Mesendoderm (in vitro differentiated cells): ENCODE measurements around the gene GNAI1.

Experiments used
- DNase-seq: peaks from one replicate; pipeline ENCODE4 v3.0.0; 2013
- H2AK5ac ChIP-seq: 2 replicates; pipeline ENCODE4 v1.6.1; 2013; ENCODE audit warnings: low read length, inconsistent platforms
- H2BK120ac ChIP-seq: 2 replicates; pipeline ENCODE4 v1.6.1; 2013; ENCODE audit warnings: low read depth, mild to moderate bottlenecking, low read length, moderate library complexity, mixed read lengths
- H2BK15ac ChIP-seq: replicated peaks from 2 replicates; pipeline ENCODE4 v1.6.1; 2013; ENCODE audit warnings: low read depth, mild to moderate bottlenecking, moderate library complexity
- H2BK5ac ChIP-seq: 2 replicates; pipeline ENCODE4 v1.6.1; 2013; ENCODE audit warnings: low read length, inconsistent platforms
- H3K18ac ChIP-seq: 2 replicates; pipeline ENCODE4 v1.6.1; 2013; ENCODE audit warnings: mild to moderate bottlenecking, low read length, mixed read lengths
- H3K23ac ChIP-seq: one replicate; pipeline ENCODE4 v1.6.1; 2013; ENCODE audit warnings: low read length
- H3K27ac ChIP-seq: 2 replicates; pipeline ENCODE4 v1.5.1; 2013; ENCODE audit warnings: low read depth, mild to moderate bottlenecking, inconsistent platforms, low read length, moderate library complexity
- H3K27me3 ChIP-seq: 2 replicates; pipeline ENCODE4 v1.6.1; 2013; ENCODE audit warnings: low read length, control low read depth, mild to moderate bottlenecking, inconsistent platforms; ENCODE audit not compliant: insufficient read depth, poor library complexity
- H3K36me3 ChIP-seq: 2 replicates; pipeline ENCODE4 v1.6.1; 2013; ENCODE audit warnings: low read length, inconsistent platforms; ENCODE audit not compliant: control insufficient read depth, insufficient read depth
- H3K4ac ChIP-seq: one replicate; pipeline ENCODE4 v1.6.1; 2013; ENCODE audit warnings: low read depth, mild to moderate bottlenecking, low read length, moderate library complexity
- H3K4me1 ChIP-seq: 2 replicates; pipeline ENCODE4 v1.6.1; 2013; ENCODE audit warnings: low read depth, low read length, inconsistent platforms; ENCODE audit not compliant: control insufficient read depth
- H3K4me2 ChIP-seq: 2 replicates; pipeline ENCODE4 v1.6.1; 2013; ENCODE audit warnings: low read length
- H3K4me3 ChIP-seq: 2 replicates; pipeline ENCODE4 v1.5.1; 2013; ENCODE audit warnings: mild to moderate bottlenecking, low read length
- H3K56ac ChIP-seq: one replicate; pipeline ENCODE4 v1.6.1; 2013; ENCODE audit warnings: low read length
- H3K79me1 ChIP-seq: 2 replicates; pipeline ENCODE4 v1.6.1; 2013; ENCODE audit warnings: low read length, inconsistent platforms
- H3K79me2 ChIP-seq: 2 replicates; pipeline ENCODE4 v1.6.1; 2013; ENCODE audit warnings: mild to moderate bottlenecking, low read length; ENCODE audit not compliant: control insufficient read depth, insufficient read depth
- H3K9ac ChIP-seq: 2 replicates; pipeline ENCODE4 v1.6.1; 2013; ENCODE audit warnings: low read length, inconsistent platforms
- H4K5ac ChIP-seq: one replicate; pipeline ENCODE4 v1.6.1; 2013; ENCODE audit warnings: low read length
- H4K8ac ChIP-seq: one replicate; pipeline ENCODE4 v1.6.1; 2013; ENCODE audit warnings: low read depth, mild to moderate bottlenecking, control low read depth, low read length, moderate library complexity
- WGBS: extraction: QIAGEN DNeasy Blood & Tissue Kit; methylation state at CpG from one replicate; pipeline ENCODE4 v1.1.7; 2013; ENCODE audit warnings: low lambda C conversion rate, missing lambda C conversion rate; ENCODE audit not compliant: insufficient coverage; ENCODE audit errors: extremely low coverage; 5-methylcytosine and 5-hydroxymethylcytosine counted together

The GNAI1 gene

GRCh38 chr7:80218723-80219122, 84.1 kb downstream of the GNAI1 start:
- Histone ChIP-seq H2BK15ac (no peak overlapping the region), H3K27me3 (no peaks in the 10 kb centered on the region), H4K8ac (no peak overlapping the region), H3K4me2 (no peak overlapping the region), H2BK5ac (no peak overlapping the region), H3K79me2 (no peaks in the 10 kb centered on the region), H3K4ac (no peak overlapping the region), H3K23ac (no peak overlapping the region), H3K9ac (no peak overlapping the region), H4K5ac (no peak overlapping the region), H3K79me1 (no peaks in the 10 kb centered on the region), H3K18ac (no peak overlapping the region), H2BK120ac (no peak overlapping the region), H3K36me3 (peaks cover 3% of the 10 kb centered on the region), H2AK5ac (no peak overlapping the region), H3K4me3 (no peak overlapping the region), H3K27ac (no peak overlapping the region), H3K56ac (no peak overlapping the region), H3K4me1 (no peaks in the 10 kb centered on the region)
- no peak for DNase-seq
- WGBS, result no CpG with 5 or more reads among the region's 3 CpGs

GRCh38 chr7:80220022-80220634, 85.5 kb downstream of the GNAI1 start:
- WGBS, result no CpG with 5 or more reads among the region's 6 CpGs
- no peak overlapping the region for H3K27ac ChIP-seq
- peaks cover 1% of the 10 kb centered on the region for H3K4me1 ChIP-seq
- H3K79me2 ChIP-seq, result no peaks in the 10 kb centered on the region
- H3K23ac ChIP-seq, result no peak overlapping the region
- no peak overlapping the region for H3K56ac ChIP-seq
- H3K27me3 ChIP-seq, result no peaks in the 10 kb centered on the region
- H4K8ac ChIP-seq, result no peak overlapping the region
- H2AK5ac ChIP-seq, result no peak overlapping the region
- no peak overlapping the region for H3K4me3 ChIP-seq
- H3K36me3 ChIP-seq, result peaks cover 1% of the 10 kb centered on the region
- no peak overlapping the region for H2BK5ac ChIP-seq
- no peak overlapping the region for H4K5ac ChIP-seq
- H3K9ac ChIP-seq, result no peak overlapping the region
- no peak overlapping the region for H3K18ac ChIP-seq
- H2BK15ac ChIP-seq, result no peak overlapping the region
- no peak overlapping the region for H3K4me2 ChIP-seq
- no peak for DNase-seq
- H3K79me1 ChIP-seq, result no peaks in the 10 kb centered on the region
- H3K4ac ChIP-seq, result no peak overlapping the region
- no peak overlapping the region for H2BK120ac ChIP-seq

- Histone ChIP-seq H3K23ac (no peak overlapping the region), H2BK120ac (no peak overlapping the region), H3K27me3 (no peaks in the 10 kb centered on the region), H3K18ac (no peak overlapping the region), H2BK5ac (no peak overlapping the region), H3K79me1 (no peaks in the 10 kb centered on the region), H3K79me2 (no peaks in the 10 kb centered on the region), H2BK15ac (no peak overlapping the region), H3K4me1 (peaks cover 1% of the 10 kb centered on the region), H4K5ac (no peak overlapping the region), H3K9ac (no peak overlapping the region), H3K4me3 (no peak overlapping the region), H3K27ac (no peak overlapping the region), H3K4ac (no peak overlapping the region), H4K8ac (no peak overlapping the region), H3K4me2 (no peak overlapping the region), H3K36me3 (no peaks in the 10 kb centered on the region), H3K56ac (no peak overlapping the region), H2AK5ac (no peak overlapping the region)
- DNase-seq, result no peak
- no CpG with 5 or more reads among the region's 1 CpG for WGBS
Observed at GRCh38 chr7:80224415-80224814, 89.8 kb downstream of the GNAI1 start.

GRCh38 chr7:80225361-80225760, 90.7 kb downstream of the GNAI1 start:
- no peak overlapping the region for H3K4me2 ChIP-seq
- H2AK5ac ChIP-seq, result no peak overlapping the region
- no peaks in the 10 kb centered on the region for H3K79me2 ChIP-seq
- no peak overlapping the region for H4K5ac ChIP-seq
- no peak overlapping the region for H3K4ac ChIP-seq
- H3K79me1 ChIP-seq, result no peaks in the 10 kb centered on the region
- no peaks in the 10 kb centered on the region for H3K27me3 ChIP-seq
- H3K36me3 ChIP-seq, result no peaks in the 10 kb centered on the region
- H3K27ac ChIP-seq, result no peak overlapping the region
- H2BK120ac ChIP-seq, result no peak overlapping the region
- no peak overlapping the region for H3K9ac ChIP-seq
- H3K23ac ChIP-seq, result no peak overlapping the region
- H3K4me1 ChIP-seq, result peaks cover 1% of the 10 kb centered on the region
- no peak overlapping the region for H4K8ac ChIP-seq
- H2BK5ac ChIP-seq, result no peak overlapping the region
- no peak overlapping the region for H3K56ac ChIP-seq
- no peak overlapping the region for H3K18ac ChIP-seq
- no peak overlapping the region for H3K4me3 ChIP-seq
- no peak for DNase-seq
- H2BK15ac ChIP-seq, result no peak overlapping the region

GRCh38 chr7:80226629-80227028, 92.0 kb downstream of the GNAI1 start:
- no peak overlapping the region for H4K8ac ChIP-seq
- no peak overlapping the region for H3K18ac ChIP-seq
- no peak overlapping the region for H3K9ac ChIP-seq
- no peak overlapping the region for H3K4me3 ChIP-seq
- no peak overlapping the region for H3K4ac ChIP-seq
- DNase-seq, result no peak
- no peak overlapping the region for H2AK5ac ChIP-seq
- H3K4me2 ChIP-seq, result no peak overlapping the region
- no peak overlapping the region for H3K27ac ChIP-seq
- H3K36me3 ChIP-seq, result no peaks in the 10 kb centered on the region
- H3K4me1 ChIP-seq, result peaks cover 1% of the 10 kb centered on the region
- no peak overlapping the region for H3K23ac ChIP-seq
- no peak overlapping the region for H2BK5ac ChIP-seq
- no peaks in the 10 kb centered on the region for H3K27me3 ChIP-seq
- H3K79me2 ChIP-seq, result no peaks in the 10 kb centered on the region
- H2BK120ac ChIP-seq, result no peak overlapping the region
- H3K56ac ChIP-seq, result no peak overlapping the region
- WGBS, result no CpG with 5 or more reads among the region's 4 CpGs
- no peak overlapping the region for H4K5ac ChIP-seq
- no peaks in the 10 kb centered on the region for H3K79me1 ChIP-seq
- H2BK15ac ChIP-seq, result no peak overlapping the region

- no peaks in the 10 kb centered on the region for H3K27me3 ChIP-seq
- no peaks in the 10 kb centered on the region for H3K79me1 ChIP-seq
- no peak overlapping the region for H3K27ac ChIP-seq
- no peak overlapping the region for H2BK120ac ChIP-seq
- H4K8ac ChIP-seq, result no peak overlapping the region
- no peaks in the 10 kb centered on the region for H3K4me1 ChIP-seq
- H3K56ac ChIP-seq, result no peak overlapping the region
- H3K79me2 ChIP-seq, result no peaks in the 10 kb centered on the region
- H3K4me2 ChIP-seq, result no peak overlapping the region
- H3K9ac ChIP-seq, result no peak overlapping the region
- no peak overlapping the region for H3K23ac ChIP-seq
- no peak overlapping the region for H2AK5ac ChIP-seq
- H2BK15ac ChIP-seq, result no peak overlapping the region
- no peaks in the 10 kb centered on the region for H3K36me3 ChIP-seq
- peak overlapping the region; percentile 39 for H3K18ac ChIP-seq
- H4K5ac ChIP-seq, result no peak overlapping the region
- DNase-seq, result no peak
- H3K4me3 ChIP-seq, result no peak overlapping the region
- H2BK5ac ChIP-seq, result no peak overlapping the region
- H3K4ac ChIP-seq, result no peak overlapping the region
- no CpG with 5 or more reads among the region's 2 CpGs for whole genome bisulfite sequencing
Observed at GRCh38 chr7:80230327-80230726, 95.7 kb downstream of the GNAI1 start.
